OCI-LY3 (cell line): ENCODE data around the gene ATP2B3.

Experiments
- H2AFZ ChIP-seq: fragments of 200-600, 300-600 bp; shearing (Covaris generic); 2 replicates; pipeline ENCODE4 v1.6.0; 2014; ENCODE audit warnings: antibody characterized with exemption, low read depth, low read length
- H3K27ac ChIP-seq: fragments of 200-600, 300-600 bp; sonication (generic); 2 replicates; pipeline ENCODE4 v1.5.1; 2014; ENCODE audit warnings: mild to moderate bottlenecking, low read length, moderate library complexity, mixed read lengths
- H3K27me3 ChIP-seq: fragments of 200-600, 300-600 bp; sonication (generic); 2 replicates; pipeline ENCODE4 v1.6.1; 2014; ENCODE audit warnings: low read depth, low read length, mixed read lengths
- H3K36me3 ChIP-seq: fragments of 200-600, 300-600 bp; sonication (generic); replicated peaks from 2 replicates; pipeline ENCODE3; 2014; ENCODE audit warnings: low read depth, low read length, mixed read lengths
- H3K4me1 ChIP-seq: fragments of 300-600, 200-600 bp; sonication (generic); 2 replicates; pipeline ENCODE4 v1.6.1; 2014; ENCODE audit warnings: low read length, mixed read lengths
- H3K4me2 ChIP-seq: fragments of 200-600, 300-600 bp; sonication (generic); 2 replicates; pipeline ENCODE4 v1.6.1; 2014; ENCODE audit warnings: low read length, mixed read lengths
- H3K4me3 ChIP-seq: fragments of 300-600, 200-600 bp; sonication (generic); 2 replicates; pipeline ENCODE4 v1.5.1; 2014; ENCODE audit warnings: antibody characterized with exemption, mild to moderate bottlenecking, low read length, moderate library complexity
- H3K79me2 ChIP-seq: fragments of 300-600, 200-600 bp; shearing (Covaris generic); 2 replicates; pipeline ENCODE4 v1.6.1; 2014; ENCODE audit warnings: mild to moderate bottlenecking, low read length, mixed read lengths
- H3K9ac ChIP-seq: fragments of 300-600, 200-600 bp; shearing (Covaris generic); 2 replicates; pipeline ENCODE4 v1.6.0; 2014; ENCODE audit warnings: mild to moderate bottlenecking, low read length, moderate library complexity
- H3K9me3 ChIP-seq: fragments of 200-600, 300-600 bp; shearing (Covaris generic); 2 replicates; pipeline ENCODE4 v1.6.1; 2014; ENCODE audit warnings: low read length, mixed read lengths; ENCODE audit not compliant: insufficient read depth
- H4K20me1 ChIP-seq: fragments of 200-600, 300-600 bp; sonication (generic); 2 replicates; pipeline ENCODE4 v1.6.1; 2016; ENCODE audit warnings: low read length, mixed read lengths; ENCODE audit not compliant: insufficient read depth
- EZH2phosphoT487 ChIP-seq: fragments of 200-600 bp; shearing (Covaris generic); IDR thresholded peaks from 2 replicates; pipeline ENCODE4 v1.6.1; 2018; ENCODE audit warnings: antibody characterized with exemption, mixed run types, low read depth
- TF ChIP-seq, protein P1 (sequence below): fragments of 200-600, 300-600 bp; sonication (generic); IDR thresholded peaks from 2 replicates; pipeline ENCODE4 v1.5.1; 2014; ENCODE audit warnings: antibody characterized with exemption, low read length, low read depth

The ATP2B3 gene

DNA sequence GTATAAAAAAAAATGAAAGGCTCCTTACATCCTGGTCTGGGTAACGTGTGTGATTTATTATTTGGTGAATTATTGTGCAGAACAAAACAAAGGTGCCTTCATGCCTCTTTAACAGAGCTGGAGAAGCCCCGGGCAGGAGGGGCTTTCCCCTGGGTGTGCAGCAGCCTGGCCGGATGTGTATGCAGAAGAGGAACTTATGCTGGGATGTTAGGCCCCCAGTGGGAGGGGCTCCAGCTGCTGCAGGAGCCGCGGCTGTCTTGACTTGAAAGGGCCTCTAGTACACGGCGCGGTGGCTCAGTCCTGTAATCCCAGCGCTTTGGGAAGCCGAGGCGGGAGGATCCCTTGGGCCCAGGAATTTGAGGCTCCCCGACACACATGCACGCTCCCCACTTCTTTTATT, 65.5 kb downstream of the ATP2B3 start:
- Histone ChIP-seq H3K27ac (0 out of 2 replicates have a peak overlapping the region, but pooled peaks have one; percentile 18), H3K4me2 (peak overlapping the region; percentile 44), H4K20me1 (no peaks in the 10 kb centered on the region), H3K27me3 (no peaks in the 10 kb centered on the region), H3K4me1 (peaks cover 22% of the 10 kb centered on the region), H3K4me3 (peak overlapping the region; percentile 44), H3K9me3 (no peaks in the 10 kb centered on the region), H3K79me2 (no peaks in the 10 kb centered on the region), H3K36me3 (no peaks in the 10 kb centered on the region), H3K9ac (peak overlapping the region; percentile 32; the same call in 1 of the 2 replicates), H2AFZ (no peak overlapping the region)
- no peak for TF ChIP-seq EZH2phosphoT487
- TF ChIP-seq, protein P1, sequence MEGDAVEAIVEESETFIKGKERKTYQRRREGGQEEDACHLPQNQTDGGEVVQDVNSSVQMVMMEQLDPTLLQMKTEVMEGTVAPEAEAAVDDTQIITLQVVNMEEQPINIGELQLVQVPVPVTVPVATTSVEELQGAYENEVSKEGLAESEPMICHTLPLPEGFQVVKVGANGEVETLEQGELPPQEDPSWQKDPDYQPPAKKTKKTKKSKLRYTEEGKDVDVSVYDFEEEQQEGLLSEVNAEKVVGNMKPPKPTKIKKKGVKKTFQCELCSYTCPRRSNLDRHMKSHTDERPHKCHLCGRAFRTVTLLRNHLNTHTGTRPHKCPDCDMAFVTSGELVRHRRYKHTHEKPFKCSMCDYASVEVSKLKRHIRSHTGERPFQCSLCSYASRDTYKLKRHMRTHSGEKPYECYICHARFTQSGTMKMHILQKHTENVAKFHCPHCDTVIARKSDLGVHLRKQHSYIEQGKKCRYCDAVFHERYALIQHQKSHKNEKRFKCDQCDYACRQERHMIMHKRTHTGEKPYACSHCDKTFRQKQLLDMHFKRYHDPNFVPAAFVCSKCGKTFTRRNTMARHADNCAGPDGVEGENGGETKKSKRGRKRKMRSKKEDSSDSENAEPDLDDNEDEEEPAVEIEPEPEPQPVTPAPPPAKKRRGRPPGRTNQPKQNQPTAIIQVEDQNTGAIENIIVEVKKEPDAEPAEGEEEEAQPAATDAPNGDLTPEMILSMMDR = no peak

DNA sequence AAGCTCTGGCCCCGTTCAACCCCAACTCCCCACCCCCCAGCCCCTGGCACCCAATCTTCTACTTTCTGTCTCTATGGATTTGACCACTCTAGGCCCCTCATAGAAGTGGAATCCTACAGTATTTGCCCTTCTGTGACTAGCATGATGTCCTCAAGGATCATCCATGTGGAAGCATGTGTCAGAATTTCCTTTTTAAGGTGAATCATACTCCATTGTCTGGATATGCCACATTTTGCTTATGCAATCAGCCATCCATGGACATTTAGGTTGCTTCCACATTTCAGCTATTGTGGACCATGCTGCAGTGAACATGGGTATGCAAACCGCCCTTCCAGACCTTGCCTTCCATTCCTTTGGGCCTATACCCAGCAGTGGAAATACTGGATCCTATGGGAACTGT, 66.0 kb downstream of the ATP2B3 start:
- Histone ChIP-seq H3K9me3 (no peaks in the 10 kb centered on the region), H4K20me1 (no peaks in the 10 kb centered on the region), H3K27me3 (no peaks in the 10 kb centered on the region), H3K9ac (peak overlapping the region; percentile 32; the same call in 1 of the 2 replicates), H3K4me3 (peak overlapping the region; percentile 44; the same call in 1 of the 2 replicates), H3K27ac (no peak overlapping the region), H2AFZ (no peak overlapping the region), H3K79me2 (no peaks in the 10 kb centered on the region), H3K4me1 (peaks cover 22% of the 10 kb centered on the region), H3K4me2 (peak overlapping the region; percentile 44), H3K36me3 (no peaks in the 10 kb centered on the region)
- no peak for TF ChIP-seq EZH2phosphoT487
- TF ChIP-seq, protein P1 = no peak

DNA sequence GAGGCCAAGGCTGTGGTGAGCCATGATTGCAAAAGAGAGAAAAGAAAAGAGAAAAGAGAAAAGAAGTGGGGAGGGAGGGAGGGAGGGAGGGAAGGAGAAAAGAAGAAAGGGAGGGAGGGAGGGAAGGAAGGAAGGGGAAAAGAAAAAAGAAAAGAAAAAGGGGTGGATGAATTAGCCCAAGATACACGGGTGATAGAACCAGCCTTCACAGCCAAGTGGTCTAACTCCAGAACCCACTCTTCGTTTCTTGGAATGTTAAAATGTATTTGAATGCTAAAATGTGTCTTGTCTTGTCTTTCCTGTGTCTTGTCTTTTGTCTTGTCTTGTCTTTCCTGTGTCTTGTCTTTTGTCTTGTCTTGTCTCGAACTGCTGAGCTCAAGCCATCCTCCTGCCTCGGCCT, 68.4 kb downstream of the ATP2B3 start:
- Histone ChIP-seq H3K4me3 (no peak overlapping the region), H3K36me3 (no peaks in the 10 kb centered on the region), H3K9me3 (no peaks in the 10 kb centered on the region), H3K27me3 (no peaks in the 10 kb centered on the region), H3K4me2 (no peak overlapping the region), H3K27ac (no peak overlapping the region), H3K9ac (no peak overlapping the region), H3K4me1 (peaks cover 22% of the 10 kb centered on the region), H4K20me1 (no peaks in the 10 kb centered on the region), H2AFZ (no peak overlapping the region), H3K79me2 (no peaks in the 10 kb centered on the region)
- TF ChIP-seq EZH2phosphoT487 = no peak
- TF ChIP-seq, protein P1 = no peak

DNA sequence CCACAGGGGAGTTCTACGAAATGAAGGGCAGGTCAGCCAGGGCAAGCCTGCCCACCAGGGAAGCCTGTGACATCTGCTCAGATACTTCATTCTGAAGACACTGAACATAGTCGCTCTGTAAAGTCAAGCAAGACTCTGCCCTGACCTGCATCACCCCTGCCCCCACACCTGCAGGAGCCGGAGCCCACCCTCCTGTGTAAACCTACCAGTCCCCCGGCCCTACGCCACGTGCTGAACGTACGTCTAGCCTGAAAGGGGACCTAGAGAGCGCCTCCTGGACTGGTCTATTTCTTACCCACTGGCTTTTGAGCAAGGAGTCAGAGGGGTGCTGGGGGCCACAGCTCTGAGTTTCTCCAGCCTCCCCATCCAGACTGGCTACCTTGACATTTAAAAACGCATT, 69.9 kb downstream of the ATP2B3 start:
- no peak overlapping the region for H3K4me2 ChIP-seq
- no peaks in the 10 kb centered on the region for H3K79me2 ChIP-seq
- peaks cover 12% of the 10 kb centered on the region for H3K4me1 ChIP-seq
- no peaks in the 10 kb centered on the region for H3K36me3 ChIP-seq
- H4K20me1 ChIP-seq = no peaks in the 10 kb centered on the region
- H3K27ac ChIP-seq = no peak overlapping the region
- no peak for TF ChIP-seq EZH2phosphoT487
- TF ChIP-seq, protein P1 = no peak
- no peaks in the 10 kb centered on the region for H3K9me3 ChIP-seq
- H3K4me3 ChIP-seq = no peak overlapping the region
- H2AFZ ChIP-seq = no peak overlapping the region
- no peaks in the 10 kb centered on the region for H3K27me3 ChIP-seq
- no peak overlapping the region for H3K9ac ChIP-seq
